ENCODE results near the gene SLC9A3. TPM values are rescaled to one million over a fixed set of nuclear protein-coding genes. Genes with fewer than 3 reads are reported as not detected.
"Not testable (repeated sequence)": the region's sequence is repeated elsewhere in the genome, so short reads cannot be mapped to it uniquely, and the experiment has no call there.

The SLC9A3 gene
- total RNA-seq: 1.6 TPM

- ATAC-seq: no peak
Observed at GRCh38 chr5:524234-524972, at the start of gene SLC9A3. SLC9A3 (minus strand) TSS chr5:524449.

DNA sequence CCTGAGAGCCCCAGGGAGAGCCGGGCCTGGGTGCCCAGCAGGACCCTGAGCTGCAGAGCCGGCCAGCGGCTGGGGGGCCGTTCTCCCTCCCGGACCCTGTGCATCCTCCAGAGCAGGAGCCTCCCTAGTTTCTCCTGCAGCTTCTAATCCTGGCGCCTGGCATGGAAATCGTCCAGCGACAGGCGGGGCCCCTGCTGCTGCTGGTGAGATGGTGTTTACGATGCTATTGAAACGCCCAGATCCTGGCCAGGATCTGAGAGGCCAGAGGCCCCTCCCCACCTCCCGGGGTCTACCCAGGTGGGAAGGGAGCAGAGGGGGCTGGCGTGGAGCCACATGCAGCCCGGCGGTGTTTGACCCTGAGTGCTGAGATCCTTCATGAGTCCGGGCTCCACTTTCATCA lies 49.7 kb upstream of the SLC9A3 start:
- ATAC-seq: no peak

- no peak for ATAC-seq
Observed at GRCh38 chr5:573206-573605, 49.0 kb upstream of the SLC9A3 start.

DNA sequence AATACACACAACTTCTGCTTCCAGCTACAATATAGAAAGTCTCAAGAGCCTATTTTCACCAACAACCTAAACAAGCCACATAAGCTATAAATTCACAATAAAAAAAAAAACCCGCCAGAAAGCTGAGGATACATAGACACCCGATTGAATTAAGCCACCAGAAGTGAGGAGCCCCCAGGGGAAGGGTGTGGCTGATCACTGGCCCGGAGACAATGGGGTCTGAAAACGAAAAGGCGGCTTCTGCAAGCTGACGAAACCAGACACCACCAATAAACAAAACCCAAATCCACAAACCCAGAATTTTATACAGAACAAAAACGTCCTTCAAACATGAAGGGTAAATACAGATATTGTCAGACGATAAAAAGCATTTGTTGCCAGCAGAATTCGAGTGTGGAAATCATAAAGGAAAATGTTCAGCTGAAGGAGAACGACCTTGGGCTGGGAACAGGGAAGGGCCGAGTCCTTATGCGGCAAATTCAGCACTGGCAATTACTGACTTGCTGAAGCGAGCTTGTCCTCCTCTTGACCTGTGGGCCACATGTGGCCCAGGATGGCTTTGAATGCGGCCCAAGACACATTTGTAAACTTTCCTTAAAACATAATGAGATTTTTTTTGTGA lies 48.3 kb upstream of the SLC9A3 start:
- ATAC-seq: no peak

GRCh38 chr5:571791-572190 lies 47.5 kb upstream of the SLC9A3 start:
- no peak for ATAC-seq

DNA sequence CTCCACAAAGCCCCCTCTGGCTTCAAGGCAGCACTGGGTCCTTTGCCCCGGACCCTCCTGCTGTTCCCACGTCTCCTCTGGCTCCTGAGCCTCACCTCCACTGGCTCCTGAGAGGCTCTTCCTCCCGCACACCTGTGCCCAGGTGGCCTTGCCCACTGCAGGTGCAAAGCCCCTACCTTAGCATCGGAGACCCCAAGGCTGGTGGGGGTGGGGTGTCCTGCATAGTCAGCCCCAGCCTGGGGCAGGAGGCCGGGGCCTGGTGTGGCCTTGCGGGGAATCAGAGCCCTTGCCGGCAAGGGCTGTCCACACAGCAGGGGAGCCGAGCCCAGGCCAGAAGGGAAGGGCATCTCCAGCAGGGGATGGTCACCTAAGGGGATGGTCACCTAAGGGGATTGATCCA lies 46.6 kb upstream of the SLC9A3 start:
- no peak for ATAC-seq

- no peak for ATAC-seq
Observed at GRCh38 chr5:570446-570845, 46.2 kb upstream of the SLC9A3 start.

- ATAC-seq: no peak
Observed at GRCh38 chr5:569868-570361, 45.7 kb upstream of the SLC9A3 start.

DNA sequence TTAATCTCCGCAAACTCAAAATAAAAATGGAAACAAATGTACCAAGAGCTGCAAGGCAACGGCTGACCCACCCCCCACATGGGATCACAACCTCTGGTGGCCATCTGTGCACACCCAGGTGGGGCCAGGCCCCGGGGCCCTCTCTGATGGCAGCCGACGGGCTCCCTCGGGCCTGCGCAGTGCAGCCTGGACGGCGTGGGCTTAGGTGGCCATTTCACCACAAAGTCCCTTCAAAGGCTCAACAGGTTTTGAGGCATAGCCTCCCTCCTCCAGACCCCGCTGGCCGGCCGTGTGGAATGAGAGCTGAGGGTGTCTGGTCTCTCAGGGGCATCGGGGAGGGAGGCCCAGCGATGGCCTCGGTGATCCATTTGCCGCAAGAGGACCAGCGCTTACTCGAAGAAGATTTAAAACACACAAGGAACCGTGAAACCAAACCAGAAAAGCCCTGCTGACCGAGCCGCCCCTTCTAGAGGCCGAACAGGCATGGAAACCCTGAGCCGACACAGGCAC lies 45.2 kb upstream of the SLC9A3 start:
- ATAC-seq: no peak

DNA sequence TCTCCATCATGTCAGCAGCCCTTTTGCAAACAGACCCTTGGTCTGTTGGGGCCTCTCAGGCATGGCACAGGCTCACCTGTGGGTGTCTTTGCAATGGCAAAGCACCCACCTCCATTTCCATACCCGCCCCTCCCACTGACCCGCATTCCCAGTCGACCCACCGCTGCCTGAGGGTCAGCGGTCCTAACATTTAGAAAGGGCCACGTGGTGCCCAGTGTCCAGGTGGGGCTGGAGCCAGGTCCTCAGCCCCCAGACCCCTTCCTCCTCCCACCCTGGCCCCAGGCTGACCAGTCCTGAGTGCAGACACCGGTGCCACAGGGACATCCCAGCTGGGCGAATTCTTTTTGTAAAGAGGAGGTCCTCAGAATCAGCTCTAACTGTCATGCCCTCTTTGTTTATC lies 44.6 kb upstream of the SLC9A3 start:
- ATAC-seq: no peak

DNA sequence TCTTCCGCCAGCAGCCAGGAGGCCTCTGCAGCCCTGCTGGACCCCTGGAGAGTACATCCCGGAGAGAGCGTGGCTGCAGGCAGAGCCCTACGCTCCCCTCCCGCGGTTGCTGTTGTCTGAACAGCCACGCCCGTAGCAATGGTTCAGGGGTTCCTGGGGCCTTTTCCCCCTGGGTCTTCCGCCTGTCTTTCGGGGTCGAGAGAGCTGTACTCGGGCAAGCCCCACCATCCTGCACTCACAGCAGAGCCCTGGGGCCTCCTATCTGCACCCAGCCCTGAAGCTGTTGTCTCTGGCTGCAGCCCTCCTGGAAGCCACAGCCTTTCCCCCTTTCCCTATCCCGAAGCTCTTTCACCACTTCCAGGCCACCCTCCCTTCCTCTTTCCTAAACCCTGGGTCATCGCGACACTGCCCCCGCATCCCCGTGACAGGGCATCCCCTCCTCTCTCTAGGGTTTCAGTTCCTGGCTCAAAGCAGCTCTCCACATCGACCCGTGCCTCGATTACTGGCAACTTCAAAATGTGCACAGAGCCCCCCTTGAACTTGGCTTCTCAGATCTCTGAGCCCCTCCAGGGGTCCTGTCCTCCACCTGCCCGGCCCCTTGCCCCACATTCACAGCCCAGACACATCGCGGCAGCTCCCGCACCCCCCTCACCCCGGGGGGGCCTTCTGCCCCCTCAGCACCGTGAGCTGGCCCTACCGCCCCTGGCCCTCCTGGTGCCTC lies 44.0 kb upstream of the SLC9A3 start:
- ATAC-seq: peak; percentile 10

DNA sequence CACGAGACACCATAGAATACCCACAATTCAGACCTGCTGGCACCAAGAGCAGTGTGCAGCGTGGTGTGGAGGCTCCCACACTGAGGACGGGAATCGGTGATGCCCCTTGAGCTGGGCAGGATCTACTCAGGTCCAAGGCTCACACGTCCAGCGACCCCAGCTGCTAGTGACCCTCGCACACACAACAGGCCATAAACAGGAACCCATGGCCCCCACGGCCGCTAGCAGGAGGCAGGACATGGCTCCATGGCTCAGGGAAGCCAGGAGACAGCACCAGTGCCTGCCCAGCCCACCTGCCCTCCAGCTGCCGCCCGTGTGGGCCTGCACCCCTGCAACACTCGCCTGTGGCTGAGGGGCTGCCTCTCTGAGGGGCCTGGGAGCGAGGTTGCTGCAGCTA lies 43.4 kb upstream of the SLC9A3 start:
- peak; percentile 11 for ATAC-seq

DNA sequence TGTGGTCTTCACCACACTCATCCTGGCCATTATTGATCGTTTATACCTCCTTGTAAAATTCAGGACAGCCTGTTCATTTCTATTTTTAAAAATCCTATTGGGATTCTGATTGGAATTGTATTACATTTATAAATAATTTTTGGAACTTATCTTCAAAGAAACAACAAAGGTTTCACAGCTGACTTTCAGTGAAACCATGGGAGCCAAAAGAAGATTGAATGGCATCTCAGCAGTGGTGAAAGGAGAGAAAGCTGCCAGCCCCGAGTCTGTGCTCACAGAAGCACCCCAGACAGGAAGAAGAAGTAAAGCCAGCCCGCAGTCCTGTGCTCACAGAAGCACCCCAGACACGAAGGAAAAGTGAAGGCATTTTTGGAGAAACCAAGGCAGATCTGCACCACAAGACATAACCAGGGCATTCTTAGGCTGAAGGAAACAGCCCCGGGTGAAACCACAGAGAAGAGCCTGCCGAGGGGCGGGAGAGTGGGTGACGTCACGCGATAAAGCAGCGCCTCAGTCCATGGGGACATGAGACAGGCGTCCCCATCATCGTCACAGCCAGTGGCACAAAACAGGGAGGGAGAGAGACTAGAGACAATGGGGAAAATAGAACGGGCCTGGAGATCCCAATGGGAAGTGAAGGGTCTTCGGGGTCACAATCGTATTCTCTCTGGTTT lies 42.5 kb upstream of the SLC9A3 start:
- no peak for ATAC-seq

- ATAC-seq: peak; percentile 43
Observed at GRCh38 chr5:565782-566440, 41.7 kb upstream of the SLC9A3 start.

GRCh38 chr5:561408-561807 lies 37.2 kb upstream of the SLC9A3 start:
- no peak for ATAC-seq

GRCh38 chr5:560792-561166 lies 36.5 kb upstream of the SLC9A3 start:
- ATAC-seq: no peak

DNA sequence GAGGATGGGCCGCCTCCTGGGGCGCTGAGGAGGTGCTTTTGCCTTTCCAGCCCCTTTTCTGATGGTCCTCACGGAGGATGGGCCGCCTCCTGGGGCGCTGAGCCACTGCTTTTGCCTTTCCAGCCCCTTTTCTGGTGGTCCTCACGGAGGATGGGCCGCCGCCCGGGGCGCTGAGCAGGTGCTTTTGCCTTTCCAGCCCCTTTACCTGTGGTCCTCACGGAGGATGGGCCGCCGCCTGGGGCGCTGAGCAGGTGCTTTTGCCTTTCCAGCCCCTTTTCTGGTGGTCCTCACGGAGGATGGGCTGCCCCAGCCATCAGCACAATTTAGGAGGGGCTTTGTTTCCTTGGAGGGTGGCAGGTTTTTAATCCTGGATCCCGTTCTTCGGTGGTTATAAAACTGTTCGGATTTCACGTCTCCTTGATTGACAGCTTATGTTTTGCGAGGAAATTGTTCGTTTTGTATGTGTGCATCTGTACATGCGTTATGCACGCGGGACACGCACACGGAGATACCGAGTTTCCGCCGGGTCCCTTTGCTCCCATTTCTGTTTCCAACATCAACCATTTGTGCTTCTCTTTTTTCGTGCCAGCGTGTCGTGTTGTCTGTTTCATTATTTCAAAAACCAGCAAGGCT lies 34.7 kb upstream of the SLC9A3 start:
- no peak for ATAC-seq

- ATAC-seq: no peak
Observed at GRCh38 chr5:558326-558725, 34.1 kb upstream of the SLC9A3 start.

DNA sequence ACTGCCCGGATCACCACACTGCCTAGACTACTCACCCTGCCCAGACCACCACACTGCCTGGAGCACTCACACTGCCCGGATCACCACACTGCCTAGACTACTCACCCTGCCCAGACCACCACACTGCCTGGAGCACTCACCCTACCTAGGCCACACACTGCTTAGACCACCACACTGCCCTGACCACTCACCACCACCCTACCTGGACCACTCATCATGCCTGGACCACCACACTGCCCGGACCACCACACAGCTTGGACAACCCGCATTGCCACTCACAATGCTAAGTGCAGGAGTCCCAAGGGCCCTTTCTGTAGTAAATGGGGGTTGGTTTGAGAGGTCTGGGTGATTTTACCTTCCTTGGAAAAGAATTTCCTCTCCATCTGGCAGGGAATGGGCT lies 33.7 kb upstream of the SLC9A3 start:
- ATAC-seq: not testable (repeated sequence)

DNA sequence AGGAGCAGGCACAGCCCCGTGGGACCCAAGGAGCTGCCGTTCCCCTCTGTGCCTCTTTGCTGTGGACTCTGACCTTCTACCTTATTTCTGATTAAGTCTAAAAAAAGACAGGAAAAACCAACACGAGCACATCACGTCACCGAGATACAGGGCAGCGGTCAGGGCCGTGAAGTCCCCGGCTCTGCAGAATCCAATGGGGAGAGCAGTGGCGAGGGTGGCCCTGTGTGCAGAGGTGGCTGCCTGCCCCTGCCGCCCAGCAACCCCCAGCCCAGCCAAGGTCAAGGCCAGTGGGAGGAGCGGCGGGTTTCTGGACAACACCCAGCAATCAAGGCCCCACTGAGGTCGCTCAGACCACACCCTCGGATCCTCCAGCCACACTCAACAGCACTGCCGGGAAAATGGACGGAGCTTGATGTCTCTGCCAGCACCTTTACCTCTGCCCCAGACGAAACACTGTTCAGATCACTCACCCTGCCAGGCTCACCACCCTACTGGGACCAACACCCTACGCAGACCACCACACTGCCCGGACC lies 32.7 kb upstream of the SLC9A3 start:
- ATAC-seq: no peak

- peak; percentile 29 for ATAC-seq
Observed at GRCh38 chr5:555058-555623, 30.9 kb upstream of the SLC9A3 start.
